AG10803 (cell line): ENCODE measurements around the gene C17orf100.
"Not testable (repeated sequence)": the region's sequence is repeated elsewhere in the genome, so short reads cannot be mapped to it uniquely, and the experiment has no call there.

Experiments
- DNase-seq: peaks from one replicate; pipeline ENCODE4 v3.0.0; 2010; ENCODE audit warnings: low read depth
- H3K4me3 ChIP-seq: 2 replicates; pipeline ENCODE4 v1.5.1; 2011; ENCODE audit warnings: mild to moderate bottlenecking, low read length, control low read depth
- TF ChIP-seq, protein P1 (sequence below): conservative IDR thresholded peaks from 2 replicates; pipeline ENCODE4 v1.5.1; 2011; ENCODE audit warnings: mild to moderate bottlenecking, low read length, control low read depth, inconsistent platforms

Gene C17orf100

GRCh38 chr17:6657633-6658287 is 6.2 kb downstream of the C17orf100 start:
- no peak overlapping the region for H3K4me3 ChIP-seq
- no peak for DNase-seq
- TF ChIP-seq, protein P1, sequence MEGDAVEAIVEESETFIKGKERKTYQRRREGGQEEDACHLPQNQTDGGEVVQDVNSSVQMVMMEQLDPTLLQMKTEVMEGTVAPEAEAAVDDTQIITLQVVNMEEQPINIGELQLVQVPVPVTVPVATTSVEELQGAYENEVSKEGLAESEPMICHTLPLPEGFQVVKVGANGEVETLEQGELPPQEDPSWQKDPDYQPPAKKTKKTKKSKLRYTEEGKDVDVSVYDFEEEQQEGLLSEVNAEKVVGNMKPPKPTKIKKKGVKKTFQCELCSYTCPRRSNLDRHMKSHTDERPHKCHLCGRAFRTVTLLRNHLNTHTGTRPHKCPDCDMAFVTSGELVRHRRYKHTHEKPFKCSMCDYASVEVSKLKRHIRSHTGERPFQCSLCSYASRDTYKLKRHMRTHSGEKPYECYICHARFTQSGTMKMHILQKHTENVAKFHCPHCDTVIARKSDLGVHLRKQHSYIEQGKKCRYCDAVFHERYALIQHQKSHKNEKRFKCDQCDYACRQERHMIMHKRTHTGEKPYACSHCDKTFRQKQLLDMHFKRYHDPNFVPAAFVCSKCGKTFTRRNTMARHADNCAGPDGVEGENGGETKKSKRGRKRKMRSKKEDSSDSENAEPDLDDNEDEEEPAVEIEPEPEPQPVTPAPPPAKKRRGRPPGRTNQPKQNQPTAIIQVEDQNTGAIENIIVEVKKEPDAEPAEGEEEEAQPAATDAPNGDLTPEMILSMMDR, result no peak

DNA sequence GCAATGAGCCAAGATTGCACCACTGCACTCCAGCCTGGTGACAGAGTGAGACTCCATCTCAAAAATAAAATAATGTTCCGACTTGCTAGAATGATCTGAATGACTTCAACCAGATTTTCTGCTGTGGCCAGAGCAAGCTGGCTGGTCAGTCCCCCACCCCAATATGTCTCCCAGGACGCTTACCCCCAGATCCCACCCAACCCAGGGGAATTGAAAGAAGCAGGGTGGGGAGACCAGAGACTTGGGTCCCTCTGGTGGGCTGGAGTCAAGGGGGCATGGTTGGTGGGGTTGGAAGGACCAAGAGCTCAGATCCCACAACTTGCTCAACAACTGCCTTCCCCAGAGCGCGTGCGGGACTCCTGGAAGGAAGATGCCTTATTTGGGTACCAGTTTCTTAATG is 6.8 kb downstream of the C17orf100 start:
- not testable (repeated sequence) for H3K4me3 ChIP-seq, DNase-seq

DNA sequence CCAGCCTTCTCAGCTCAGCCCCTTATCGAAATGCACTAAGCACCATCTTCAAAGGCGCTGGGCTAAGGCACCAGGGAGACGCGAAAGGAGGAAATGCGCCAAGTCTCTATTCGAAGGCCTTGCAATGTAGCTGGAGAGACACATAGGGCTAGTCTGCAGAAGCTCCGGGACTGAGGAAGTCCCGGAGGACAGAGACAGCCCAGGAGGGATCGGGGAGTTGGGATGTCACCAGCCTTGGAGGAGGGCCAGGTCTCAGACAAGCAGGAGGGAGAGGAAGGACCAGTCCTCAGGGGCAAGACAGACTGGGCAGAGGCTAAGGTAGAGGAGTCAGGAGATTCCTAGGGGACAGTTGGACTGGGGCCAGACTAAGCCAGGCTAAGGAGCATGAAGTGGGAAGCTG is 8.5 kb downstream of the C17orf100 start:
- TF ChIP-seq, protein P1, result no peak
- H3K4me3 ChIP-seq, result no peak overlapping the region
- no peak for DNase-seq

DNA sequence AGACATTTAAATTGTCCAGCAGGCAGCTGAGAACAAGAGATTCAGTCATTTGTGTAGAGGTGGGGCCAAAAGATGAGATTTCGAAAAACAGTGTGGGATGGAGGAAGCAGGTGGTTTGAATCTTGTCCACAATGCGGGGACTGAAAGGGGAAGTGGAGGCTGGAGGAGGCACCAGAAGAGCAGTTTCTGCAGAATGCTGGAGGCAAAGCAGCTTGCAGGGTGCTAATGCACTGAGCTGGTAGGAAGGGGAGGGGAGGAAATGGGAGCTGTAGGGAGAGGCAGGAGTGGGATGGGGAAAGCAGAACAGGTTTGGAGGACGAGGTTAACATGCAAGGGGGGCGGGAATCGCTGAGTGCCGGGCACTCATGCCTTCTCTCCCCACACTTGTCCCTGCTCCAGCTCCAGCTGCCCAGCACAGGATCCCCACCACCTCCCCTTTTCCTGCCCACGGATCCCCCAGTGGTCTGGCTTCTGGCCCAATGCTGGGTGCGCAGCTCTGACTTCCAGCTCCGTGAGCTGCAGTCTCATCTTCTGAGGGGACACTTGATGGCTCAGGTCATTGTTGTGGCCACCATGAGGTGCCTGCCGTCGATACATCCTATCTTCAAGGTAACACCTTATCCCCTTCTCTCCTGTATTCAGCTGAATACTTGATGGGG is 9.4 kb downstream of the C17orf100 start:
- no peak for DNase-seq
- no peak overlapping the region for H3K4me3 ChIP-seq
- TF ChIP-seq, protein P1, result no peak

- TF ChIP-seq, protein P1, result no peak
- no peak overlapping the region for H3K4me3 ChIP-seq
- DNase-seq, result no peak
Observed at GRCh38 chr17:6661464-6661848, 9.9 kb downstream of the C17orf100 start.

DNA sequence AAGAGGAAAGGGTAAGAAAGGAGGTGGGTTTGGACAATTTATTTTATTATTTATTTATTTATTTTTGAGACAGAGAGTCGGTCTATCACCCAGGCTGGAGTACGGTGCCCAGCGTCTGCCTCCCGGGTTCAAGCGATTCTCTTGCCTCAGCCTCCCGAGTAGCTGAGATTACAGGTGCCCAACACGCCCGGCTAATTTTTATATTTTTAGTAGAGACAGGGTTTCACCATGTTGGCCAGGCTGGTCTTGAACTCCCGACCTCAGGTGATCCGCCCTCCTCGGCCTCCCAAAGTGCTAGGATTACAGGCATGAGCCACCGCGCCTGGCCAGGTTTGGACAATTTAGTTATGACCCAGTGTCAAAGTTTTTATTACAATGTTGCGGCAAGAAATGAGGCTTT is 11.6 kb downstream of the C17orf100 start:
- not testable (repeated sequence) for H3K4me3 ChIP-seq, DNase-seq

- TF ChIP-seq, protein P1, result peak; percentile 95
- peak; percentile 81 for DNase-seq
- no peak overlapping the region for H3K4me3 ChIP-seq
Observed at GRCh38 chr17:6666077-6666521, 14.5 kb downstream of the C17orf100 start.

- TF ChIP-seq, protein P1, result no peak
- DNase-seq, result no peak
- H3K4me3 ChIP-seq, result no peak overlapping the region
Observed at GRCh38 chr17:6666557-6666956, 15.0 kb downstream of the C17orf100 start.
